GM21526 (cell line): ENCODE measurements around the gene MYMX.
"Not testable (repeated sequence)": the region's sequence is repeated elsewhere in the genome, so short reads cannot be mapped to it uniquely, and the experiment has no call there.

ENCODE experiments used
- ATAC-seq: cut with Tn5 transposase; IDR thresholded peaks from one replicate; pipeline ENCODE4 v1.9.1; 2021; ENCODE audit warnings: moderate library complexity; ENCODE audit not compliant: unreplicated experiment, low FRiP score

Gene MYMX

DNA sequence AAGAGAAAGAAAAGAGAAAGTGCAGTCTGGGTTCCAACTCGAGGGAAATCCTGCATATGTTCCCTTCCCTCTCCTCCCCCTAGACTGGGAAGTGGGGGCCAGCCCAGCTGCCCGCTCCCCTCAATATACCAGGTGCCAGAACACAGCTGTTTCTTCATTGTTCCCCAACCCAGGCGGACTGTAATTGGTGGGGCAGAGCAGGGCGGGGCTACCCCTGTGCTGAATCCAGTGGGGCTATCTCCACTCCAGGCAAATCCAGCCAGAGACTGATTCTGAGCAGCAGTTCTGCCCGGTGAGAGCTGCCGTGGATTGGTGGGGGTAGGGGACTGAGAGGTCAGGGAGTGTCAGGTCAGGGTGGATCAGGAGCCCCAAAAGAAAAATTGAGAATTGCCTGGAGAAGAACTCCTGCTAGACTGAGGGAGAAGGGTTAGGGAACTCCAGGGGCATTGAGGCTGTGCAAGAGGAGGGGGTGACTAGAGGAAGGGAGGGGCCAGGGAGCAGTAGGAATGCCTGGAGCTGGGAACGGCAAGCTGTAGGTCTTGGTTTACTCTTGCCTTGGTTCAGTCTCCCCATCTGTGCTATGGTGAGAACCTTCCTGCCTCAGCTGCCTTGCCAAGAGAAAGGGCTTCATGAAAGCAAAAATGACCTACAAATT lies at the start of gene MYMX:
TSS of gene MYMX (plus strand) at position 250 of the 655 bp plus-strand sequence. CDS start 546 bp downstream, outside the sequence.
- no peak for ATAC-seq

DNA sequence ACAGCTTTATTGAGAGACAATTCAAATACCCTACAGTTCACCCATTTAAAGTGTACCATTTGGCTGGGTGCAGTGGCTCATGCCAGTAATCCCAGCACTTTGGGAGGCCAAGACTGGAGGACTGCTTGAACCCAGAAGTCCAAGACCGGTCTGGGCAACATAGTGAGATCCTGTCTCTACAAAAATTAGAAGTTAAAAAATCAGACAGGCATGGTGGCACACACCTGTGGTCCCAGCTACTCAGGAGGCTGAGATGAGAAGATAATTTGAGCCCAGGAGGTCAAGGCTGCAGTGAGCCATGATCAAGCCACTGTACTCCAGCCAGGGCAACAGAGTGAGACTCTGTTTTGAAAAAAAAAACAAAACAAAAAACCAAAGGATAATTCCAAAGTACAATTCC lies 49.2 kb upstream of the MYMX start:
- ATAC-seq = no peak

DNA sequence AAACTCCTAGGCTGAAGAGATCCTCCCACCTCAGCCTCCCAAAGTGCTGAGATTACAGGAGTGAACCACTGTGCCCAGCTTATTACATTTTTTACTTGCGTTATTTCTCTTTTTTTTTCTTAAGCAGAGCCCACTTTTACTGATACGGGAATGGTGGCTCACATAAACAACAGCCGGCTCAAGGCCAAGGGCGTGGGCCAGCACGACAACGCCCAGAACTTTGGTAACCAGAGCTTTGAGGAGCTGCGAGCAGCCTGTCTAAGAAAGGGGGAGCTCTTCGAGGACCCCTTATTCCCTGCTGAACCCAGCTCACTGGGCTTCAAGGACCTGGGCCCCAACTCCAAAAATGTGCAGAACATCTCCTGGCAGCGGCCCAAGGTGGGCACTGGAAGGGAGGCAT lies 47.6 kb upstream of the MYMX start:
- ATAC-seq = no peak

DNA sequence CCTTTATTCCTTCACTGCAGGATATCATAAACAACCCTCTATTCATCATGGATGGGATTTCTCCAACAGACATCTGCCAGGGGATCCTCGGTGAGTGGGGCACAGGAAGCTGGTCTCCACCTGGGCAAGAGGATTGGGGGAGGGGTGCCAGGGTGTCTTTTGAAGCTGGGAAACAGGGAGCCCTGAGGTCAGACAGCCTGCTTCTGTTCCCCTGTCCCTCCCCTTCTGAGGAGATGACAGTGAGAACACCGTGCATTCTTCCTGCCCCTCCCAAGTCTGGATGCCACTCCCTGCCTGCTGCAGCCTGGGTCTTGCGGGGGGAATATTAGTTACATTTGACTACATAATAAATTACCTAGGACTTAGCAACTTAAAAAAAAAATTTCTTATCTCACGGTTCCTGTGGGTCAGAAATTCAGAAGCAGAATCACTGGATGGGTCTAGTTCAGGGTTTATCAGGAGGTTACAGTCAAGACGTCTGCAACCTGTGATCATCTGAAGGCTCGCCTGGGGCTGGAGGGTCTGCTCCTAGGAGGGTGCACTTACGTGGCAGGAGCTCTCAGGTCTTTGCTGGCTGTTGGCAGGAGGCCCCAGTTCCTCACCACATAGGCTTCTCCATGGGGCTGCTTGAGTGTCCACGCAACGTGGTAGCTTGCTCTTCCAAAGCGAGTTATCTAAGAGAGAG lies 46.7 kb upstream of the MYMX start:
- ATAC-seq = no peak

DNA sequence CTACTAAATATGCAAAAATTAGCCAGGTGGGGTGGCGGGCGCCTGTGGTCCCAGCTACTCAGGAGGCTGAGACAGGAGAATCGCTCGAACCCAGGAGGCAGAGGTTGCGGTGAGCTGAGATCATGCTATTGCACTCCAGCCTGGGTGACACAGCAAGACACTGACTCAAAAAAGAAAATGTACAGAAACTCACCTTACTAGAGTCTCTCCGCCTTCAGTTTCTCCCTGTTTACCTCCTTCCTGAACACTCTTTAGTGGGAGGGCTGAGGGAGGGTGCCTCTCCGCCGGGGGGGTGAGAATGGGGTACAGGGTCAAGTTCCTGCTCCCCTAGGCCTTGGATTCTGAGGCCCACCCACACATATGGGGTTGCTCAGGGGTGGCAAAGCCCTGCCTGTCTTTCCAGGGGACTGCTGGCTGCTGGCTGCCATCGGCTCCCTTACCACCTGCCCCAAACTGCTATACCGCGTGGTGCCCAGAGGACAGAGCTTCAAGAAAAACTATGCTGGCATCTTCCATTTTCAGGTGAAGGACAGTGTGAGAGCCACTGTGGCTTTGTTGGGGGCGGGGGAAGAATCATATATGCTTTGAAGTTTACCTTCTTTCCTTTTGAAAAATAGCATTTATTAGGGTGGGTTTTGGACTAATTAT lies 44.7 kb upstream of the MYMX start:
- ATAC-seq = no peak

DNA sequence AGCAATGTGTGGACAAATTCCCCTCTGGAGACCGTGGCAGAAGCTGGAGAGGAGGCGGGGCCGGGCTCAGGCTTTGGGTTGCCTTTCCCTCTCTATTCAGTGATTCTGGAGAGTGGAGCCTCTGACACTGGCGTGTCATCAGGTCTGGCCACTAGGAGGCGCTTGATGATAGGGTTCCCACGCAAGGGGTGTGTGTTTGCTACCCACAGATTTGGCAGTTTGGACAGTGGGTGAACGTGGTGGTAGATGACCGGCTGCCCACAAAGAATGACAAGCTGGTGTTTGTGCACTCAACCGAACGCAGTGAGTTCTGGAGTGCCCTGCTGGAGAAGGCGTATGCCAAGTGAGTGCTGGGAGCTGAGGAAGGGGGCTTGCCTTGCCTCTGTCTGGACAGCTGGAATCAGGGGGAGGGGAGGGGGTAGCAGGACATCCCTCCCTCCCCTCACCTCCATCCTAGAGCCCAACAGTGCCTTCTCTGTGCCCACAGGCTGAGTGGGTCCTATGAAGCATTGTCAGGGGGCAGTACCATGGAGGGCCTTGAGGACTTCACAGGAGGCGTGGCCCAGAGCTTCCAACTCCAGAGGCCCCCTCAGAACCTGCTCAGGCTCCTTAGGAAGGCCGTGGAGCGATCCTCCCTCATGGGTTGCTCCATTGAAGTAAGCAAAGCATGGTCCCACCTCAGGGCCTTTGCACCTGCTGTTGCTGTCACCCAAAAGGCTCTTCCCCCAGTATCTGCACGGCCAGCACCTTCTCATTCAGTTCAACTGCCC lies 43.8 kb upstream of the MYMX start:
- ATAC-seq = peak; percentile 54

DNA sequence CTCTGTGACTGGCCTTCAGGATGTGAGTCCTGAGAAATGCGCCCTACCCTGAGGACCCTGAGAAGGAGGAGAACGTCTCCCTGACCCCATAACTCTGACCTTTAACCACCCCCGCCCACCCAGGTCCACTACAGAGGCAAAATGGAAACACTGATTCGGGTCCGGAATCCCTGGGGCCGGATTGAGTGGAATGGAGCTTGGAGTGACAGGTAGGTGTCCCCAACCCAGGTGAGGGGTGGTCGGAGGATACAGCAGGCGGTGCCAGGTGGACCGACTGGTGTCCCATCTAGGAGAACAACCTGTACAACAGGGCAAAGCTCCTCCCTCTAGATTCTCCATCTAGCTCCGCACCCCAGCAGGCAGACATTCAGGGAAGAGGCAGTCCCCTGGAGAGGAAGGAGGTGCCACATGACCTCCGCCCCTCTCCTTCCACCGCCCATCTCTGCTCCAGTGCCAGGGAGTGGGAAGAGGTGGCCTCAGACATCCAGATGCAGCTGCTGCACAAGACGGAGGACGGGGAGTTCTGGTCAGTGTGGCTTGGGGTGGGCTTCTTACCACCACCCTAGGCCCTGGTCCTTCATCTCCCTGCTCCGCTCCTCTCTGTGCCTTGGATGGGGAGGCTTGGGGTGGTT lies 40.5 kb upstream of the MYMX start:
- ATAC-seq = no peak

DNA sequence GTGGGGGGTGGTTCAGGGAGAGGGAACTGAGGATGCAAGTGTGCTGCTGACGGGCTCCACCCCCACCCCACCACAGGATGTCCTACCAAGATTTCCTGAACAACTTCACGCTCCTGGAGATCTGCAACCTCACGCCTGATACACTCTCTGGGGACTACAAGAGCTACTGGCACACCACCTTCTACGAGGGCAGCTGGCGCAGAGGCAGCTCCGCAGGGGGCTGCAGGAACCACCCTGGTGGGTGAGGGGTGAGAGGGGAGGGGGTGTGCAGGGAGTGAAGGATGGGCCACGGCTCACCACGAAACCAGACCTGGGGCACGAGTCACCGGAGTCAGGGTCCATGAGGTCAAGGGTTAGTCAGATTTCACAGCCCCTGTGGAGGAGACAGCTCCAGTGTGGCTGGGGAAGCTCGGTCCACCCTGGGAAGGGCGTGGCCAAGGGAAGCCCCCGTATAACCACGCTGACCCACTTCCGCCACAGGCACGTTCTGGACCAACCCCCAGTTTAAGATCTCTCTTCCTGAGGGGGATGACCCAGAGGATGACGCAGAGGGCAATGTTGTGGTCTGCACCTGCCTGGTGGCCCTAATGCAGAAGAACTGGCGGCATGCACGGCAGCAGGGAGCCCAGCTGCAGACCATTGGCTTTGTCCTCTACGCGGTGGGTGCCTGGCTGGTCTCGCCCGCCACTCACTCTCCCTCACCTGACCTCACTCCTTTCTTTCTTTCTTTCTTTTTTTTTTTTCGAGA lies 39.8 kb upstream of the MYMX start:
- ATAC-seq = no peak

DNA sequence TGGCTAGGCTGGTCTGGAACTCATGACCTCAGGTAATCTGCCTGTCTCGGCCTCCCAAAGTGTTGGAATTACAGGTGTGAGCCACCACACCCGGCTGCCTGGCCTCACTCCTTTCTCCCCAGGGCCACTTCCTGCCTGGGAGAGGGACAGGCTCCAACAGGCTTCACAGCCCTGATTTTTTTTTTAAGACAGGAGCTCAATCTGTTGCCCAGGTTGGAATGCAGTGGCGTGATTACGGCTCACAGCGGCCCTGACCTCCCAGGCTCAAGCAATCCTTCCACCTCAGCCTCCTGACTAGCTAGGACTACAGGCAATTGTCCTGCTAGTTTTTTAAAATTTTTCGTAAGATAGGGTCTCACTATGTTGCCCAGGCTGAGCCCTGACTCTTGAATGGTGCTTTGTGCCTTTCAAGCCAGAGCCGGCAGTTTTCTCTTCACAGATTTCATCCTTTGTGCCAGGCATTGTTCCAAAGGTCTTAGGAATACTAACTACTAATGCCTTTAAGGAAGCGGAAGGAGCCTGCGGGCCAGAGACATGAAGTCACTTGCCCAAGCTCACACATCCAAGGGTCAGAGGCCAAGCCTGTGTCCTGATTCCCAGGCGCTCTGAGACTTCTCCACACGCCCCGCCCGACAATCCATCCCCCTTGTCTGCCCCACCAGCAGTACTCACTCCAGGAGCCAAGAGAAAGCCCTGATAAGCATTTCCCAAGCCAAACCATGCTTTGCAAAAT lies 38.9 kb upstream of the MYMX start:
- ATAC-seq = no peak

DNA sequence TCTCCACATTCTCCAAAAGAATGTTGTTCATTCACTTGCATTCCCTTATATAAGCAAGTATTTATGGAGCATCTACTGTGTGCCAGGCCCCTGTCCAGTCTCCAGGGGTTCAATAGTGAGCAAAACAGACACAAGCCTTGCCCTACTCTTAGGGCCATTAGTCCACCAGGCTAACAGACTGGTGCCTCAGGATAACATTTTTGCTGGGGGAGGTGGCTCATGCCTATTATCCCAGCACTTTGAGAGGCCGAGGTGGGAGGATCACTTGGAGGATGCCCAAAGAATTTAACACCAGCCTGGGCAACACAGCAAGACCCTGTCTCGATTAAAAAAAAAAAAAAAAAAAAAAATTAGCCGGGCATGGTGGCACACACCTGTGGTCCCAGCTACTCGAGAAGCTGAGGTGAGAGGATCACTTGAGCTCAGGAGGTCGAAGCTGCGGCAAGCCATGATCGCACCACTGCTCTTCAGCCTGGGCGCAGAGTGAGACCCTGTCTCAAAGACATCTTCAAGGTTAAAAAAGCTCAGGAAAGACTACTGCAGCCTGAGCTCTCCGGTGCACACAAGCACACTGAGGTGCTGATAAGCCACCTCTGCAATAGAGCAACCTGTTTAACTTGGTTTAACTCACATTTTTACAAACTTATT lies 38.2 kb upstream of the MYMX start:
- ATAC-seq = no peak

DNA sequence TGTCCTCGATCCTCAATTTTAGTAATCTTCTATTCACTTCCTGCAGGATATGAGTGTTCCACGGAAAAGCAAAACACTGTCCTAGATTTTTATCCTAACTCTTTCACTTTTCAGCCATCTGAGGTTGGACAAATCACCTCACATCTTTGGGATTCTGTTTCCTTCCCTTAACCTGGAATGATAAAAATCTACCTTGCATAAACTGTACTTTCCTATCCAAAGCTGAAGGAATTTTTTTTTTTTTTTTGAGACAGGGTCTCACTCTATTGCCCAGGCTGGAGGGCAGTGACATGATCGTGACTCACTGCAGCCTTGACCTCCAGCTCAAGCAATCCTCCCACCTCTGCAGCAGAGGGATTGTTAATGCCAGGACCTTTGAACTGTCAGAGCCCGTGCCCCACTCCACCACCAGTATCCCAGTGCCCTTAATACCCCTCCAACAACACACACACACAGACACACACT lies 37.6 kb upstream of the MYMX start:
- ATAC-seq = no peak

DNA sequence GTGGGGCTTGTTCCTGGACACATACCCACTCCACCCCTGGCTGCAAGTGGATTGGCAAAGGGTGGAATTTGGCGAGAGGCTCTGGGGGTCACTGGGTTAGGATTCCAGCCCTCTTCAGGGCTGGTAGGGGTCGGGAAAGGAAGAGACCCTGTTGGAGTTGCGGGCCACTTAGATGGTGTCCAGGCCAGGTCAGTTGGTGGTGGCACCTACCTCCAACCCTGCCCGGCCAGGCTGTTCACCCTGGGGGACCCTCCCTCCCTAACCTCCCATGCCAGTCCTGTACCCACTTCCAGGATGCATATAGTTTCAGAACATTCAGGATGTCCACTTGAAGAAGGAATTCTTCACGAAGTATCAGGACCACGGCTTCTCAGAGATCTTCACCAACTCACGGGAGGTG lies 37.1 kb upstream of the MYMX start:
- no peak for ATAC-seq

DNA sequence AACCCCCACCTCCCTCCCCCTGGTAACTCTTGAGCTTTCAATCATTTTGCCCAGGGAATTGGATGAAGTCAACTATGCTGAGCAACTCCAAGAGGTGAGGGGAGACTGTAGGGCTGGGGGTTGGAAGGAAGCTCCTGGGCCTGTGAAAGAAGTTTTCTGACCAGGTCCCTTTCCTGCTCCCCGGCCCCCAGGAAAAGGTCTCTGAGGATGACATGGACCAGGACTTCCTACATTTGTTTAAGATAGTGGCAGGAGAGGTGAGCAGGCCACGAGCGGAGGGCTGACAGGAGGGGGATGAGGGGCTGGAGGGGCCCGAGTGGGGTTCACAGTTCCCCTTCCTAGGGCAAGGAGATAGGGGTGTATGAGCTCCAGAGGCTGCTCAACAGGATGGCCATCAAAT lies 36.3 kb upstream of the MYMX start:
- no peak for ATAC-seq

DNA sequence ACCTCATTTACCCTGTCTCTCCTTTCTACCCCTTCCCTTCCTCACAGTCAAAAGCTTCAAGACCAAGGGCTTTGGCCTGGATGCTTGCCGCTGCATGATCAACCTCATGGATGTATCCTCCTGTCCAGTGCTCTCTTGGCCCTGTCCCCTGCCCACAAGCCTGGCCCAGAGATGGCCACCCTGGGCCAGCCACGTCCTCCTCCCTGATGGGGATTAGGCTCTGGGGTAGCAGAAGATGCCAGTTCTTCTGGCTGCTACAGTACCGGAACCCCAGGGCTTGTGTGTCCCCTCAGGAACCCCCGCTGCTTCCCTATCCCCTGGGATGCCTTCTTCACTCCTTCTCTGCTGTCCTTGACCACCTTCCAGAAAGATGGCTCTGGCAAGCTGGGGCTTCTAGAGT lies 35.8 kb upstream of the MYMX start:
- ATAC-seq = no peak

DNA sequence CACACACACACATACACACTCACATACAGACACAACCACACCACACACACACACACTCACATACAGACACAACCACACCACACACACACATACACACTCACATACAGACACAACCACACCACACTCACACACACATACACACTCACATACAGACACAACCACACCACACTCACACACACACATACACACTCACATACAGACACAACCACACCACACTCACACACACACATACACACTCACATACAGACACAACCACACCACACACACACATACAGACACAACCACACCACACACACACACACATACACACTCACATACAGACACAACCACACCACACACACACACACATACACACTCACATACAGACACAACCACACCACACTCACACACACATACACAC lies 34.9 kb upstream of the MYMX start:
- ATAC-seq = not testable (repeated sequence)

DNA sequence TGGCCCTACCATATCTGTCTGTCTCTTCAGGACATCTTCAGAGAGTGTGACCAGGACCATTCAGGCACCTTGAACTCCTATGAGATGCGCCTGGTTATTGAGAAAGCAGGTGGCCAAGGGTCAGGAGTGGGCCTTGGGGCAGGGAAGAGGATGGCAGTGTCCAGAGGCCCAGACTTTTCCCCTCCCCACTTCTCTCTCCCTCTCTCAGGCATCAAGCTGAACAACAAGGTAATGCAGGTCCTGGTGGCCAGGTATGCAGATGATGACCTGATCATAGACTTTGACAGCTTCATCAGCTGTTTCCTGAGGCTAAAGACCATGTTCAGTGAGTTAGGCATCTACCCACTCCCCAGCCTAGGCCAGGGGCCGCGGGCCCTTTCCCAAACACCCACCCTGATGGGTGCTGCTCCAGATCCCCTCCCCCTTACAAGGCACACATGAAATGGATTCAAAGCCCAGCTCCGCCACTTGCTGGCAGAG lies 33.8 kb upstream of the MYMX start:
- ATAC-seq = no peak

DNA sequence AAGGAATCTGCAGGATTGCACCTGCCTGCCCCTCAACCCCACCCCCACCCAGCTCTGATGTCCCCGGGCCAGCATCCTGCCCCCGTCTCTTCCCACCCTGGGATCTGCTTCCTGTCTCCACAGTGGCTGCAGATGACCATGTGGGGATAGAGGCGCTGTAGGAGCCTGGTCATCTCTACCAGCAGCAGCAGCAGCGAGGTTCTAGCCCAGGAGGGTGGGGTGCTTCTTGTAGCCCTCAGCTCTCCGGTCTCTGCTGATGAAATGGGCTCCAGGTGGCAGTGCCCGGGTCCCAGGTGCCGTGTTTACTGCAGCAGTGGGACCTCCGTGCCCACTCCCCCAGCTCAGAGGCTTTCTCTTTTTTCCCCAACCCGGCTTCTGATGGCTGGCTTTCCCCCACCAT lies 32.9 kb upstream of the MYMX start:
- no peak for ATAC-seq

DNA sequence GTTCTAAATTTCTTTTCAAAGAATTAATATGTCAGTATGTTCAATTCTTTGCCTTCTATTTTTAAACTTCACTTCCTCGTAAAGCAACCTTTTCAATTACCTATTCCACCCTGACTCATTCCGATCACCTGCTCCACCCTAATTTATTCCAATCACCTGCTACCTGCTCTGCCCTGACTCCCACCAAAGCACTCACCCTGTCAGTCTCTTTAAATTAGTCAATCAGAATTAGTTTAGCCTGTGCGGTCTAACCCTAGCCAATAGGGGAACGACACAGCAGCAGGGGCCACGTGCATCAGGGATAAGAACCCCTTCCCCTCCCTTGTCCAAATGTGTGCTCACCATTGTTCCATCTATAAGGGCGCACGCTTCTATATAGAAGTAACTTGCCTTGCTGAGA lies 31.4 kb upstream of the MYMX start:
- not testable (repeated sequence) for ATAC-seq
